ENCODE results near the gene CARD6. TPM values are rescaled to one million over a fixed set of nuclear protein-coding genes. Genes with fewer than 3 reads are reported as not detected.
A peak's percentile ranks its signal among the peaks of the same experiment; 100 is the strongest.

The CARD6 gene
- total and polyA plus RNA-seq, 2 of the 4 experiments (the other 2 are of a cell fraction): 1.8 to 4.3 TPM

- intact Hi-C loops (cut with micrococcal nuclease): no loop called here
- 0% methylated on average over 11 of the region's 70 CpGs; no CpG with 5 or more reads in 1 of the 2 experiments for WGBS, 2 experiments (ENCODE audit: extremely low coverage in 2 of 2, insufficient read length in 1 of 2)
Observed at GRCh38 chr5:40798012-40798800, 43.0 kb upstream of the CARD6 start, which contains the start of gene PRKAA1. TSS of gene PRKAA1 (minus strand) at chr5:40798374. CDS start at chr5:40798189, 185 bp downstream.

More at GRCh38 chr5:40798012-40798800, 43.0 kb upstream of the CARD6 start, which contains the start of gene PRKAA1:
- Histone ChIP-seq H3K56ac (ENCODE audit: extremely low read depth, insufficient read depth, low read length) (peak within 1 kb of the TSS; percentile 97), H3K4ac (ENCODE audit: low read depth, low read length) (peak within 1 kb of the TSS; percentile 96), H3K4me3 (ENCODE audit: insufficient read depth, low read depth, low read length) (peak within 1 kb of the TSS; percentile 98), H3K27me3 (ENCODE audit: control insufficient read depth, insufficient read depth, low read length) (no peaks in the 10 kb centered on the region), H3K18ac (ENCODE audit: low read depth, low read length) (peak within 1 kb of the TSS; percentile 95), H2AK9ac (replicated peaks; ENCODE audit: low read depth, low read length, poor library complexity) (peak within 1 kb of the TSS; percentile 90), H2AK5ac (ENCODE audit: low read depth, low read length) (peak within 1 kb of the TSS; percentile 80), H3K23ac (ENCODE audit: low read depth, low read length) (peak within 1 kb of the TSS; percentile 99), H3K36me3 (ENCODE audit: control insufficient read depth, insufficient read depth, low read length) (peaks cover 2% of the 10 kb centered on the region), H3K9me3 (ENCODE audit: control insufficient read depth, insufficient read depth, low read length) (no peaks in the 10 kb centered on the region), H2AFZ (replicated peaks; ENCODE audit: low read length, poor library complexity) (peak within 1 kb of the TSS; percentile 97), H3K4me2 (ENCODE audit: low read depth, low read length) (peak within 1 kb of the TSS; percentile 96), H3K9me1 (ENCODE audit: insufficient read depth, low read length) (peaks cover 3% of the 10 kb centered on the region; the same call in 1 of the 2 replicates), H4K20me1 (ENCODE audit: insufficient read depth, low read length) (peaks cover 40% of the 10 kb centered on the region), H3K27ac (ENCODE audit: insufficient read depth, low read length) (peak within 1 kb of the TSS; percentile 100), H4K5ac (ENCODE audit: low read depth, low read length) (peak within 1 kb of the TSS; percentile 89), H3K14ac (replicated peaks; ENCODE audit: low read depth, low read length) (peak within 1 kb of the TSS; percentile 98), H4K91ac (ENCODE audit: insufficient read depth, low read depth, low read length) (peak within 1 kb of the TSS; percentile 87), H2BK120ac (ENCODE audit: low read depth, low read length) (peak within 1 kb of the TSS; percentile 86), H3K9ac (ENCODE audit: low read depth, low read length) (peak within 1 kb of the TSS; percentile 100), H2BK20ac (ENCODE audit: low read depth, low read length) (peak within 1 kb of the TSS; percentile 92), H3K79me1 (ENCODE audit: low read depth in 1 of 2, low read length in 2 of 2) (peaks cover 0 to 30% of the 10 kb centered on the region in 2 experiments; a peak in 2 of 4 replicates), H2BK15ac (ENCODE audit: low read depth, low read length) (peak within 1 kb of the TSS; percentile 64; the same call in 1 of the 3 replicates), H4K8ac (ENCODE audit: low read depth in 2 of 2, low read length in 2 of 2) (peak within 1 kb of the TSS; percentile 66 to 97), H2BK5ac (ENCODE audit: low read depth, low read length, poor library complexity, severe bottlenecking) (peak within 1 kb of the TSS; percentile 93), H3K4me1 (ENCODE audit: control insufficient read depth, insufficient read depth, low read length) (peaks cover 2% of the 10 kb centered on the region; the same call in 1 of the 2 replicates)
- in situ Hi-C loops (cut with MboI; ENCODE audit: low sequenced_read_pairs) (no loop called here), dilution Hi-C loops (cut with HindIII; ENCODE audit: low sequenced_read_pairs, unreplicated experiment) (no loop called here)
- POLR2A ChIA-PET (ENCODE audit: unreplicated experiment): interaction anchor here (0.6 to 0.8 kb wide), 4 partner anchors 43 to 847 kb away, joined by 3 to 28 read pairs (median 6); partner anchors contain the start of gene CARD6
- ATAC-seq (ENCODE audit: low read depth): peak; percentile 93
- TF ChIP-seq RFX5 (IDR thresholded peaks at IDR 0.05; ENCODE audit: low read depth, low read length) (no peak), RAD21 (IDR thresholded peaks at IDR 0.05; ENCODE audit: low read length) (peak; percentile 46), NFE2L2 (IDR thresholded peaks at IDR 0.05; ENCODE audit: low read depth, low read length) (no peak; the same call in 1 of the 2 replicates), MAZ (IDR thresholded peaks at IDR 0.05; ENCODE audit: borderline replicate concordance, low read depth, low read length) (peak; percentile 70; the same call in 1 of the 2 replicates), POLR2A (IDR thresholded peaks at IDR 0.05; ENCODE audit: low read depth, low read length) (peak; percentile 74; the same call in 1 of the 2 replicates), BHLHE40 (IDR thresholded peaks at IDR 0.05; ENCODE audit: low read depth, low read length) (peak; percentile 18; the same call in 1 of the 2 replicates), SMC3 (IDR thresholded peaks at IDR 0.05; ENCODE audit: low read depth, low read length) (peak; percentile 28), MXI1 (IDR thresholded peaks at IDR 0.05; ENCODE audit: borderline replicate concordance, low read depth, low read length) (peak; percentile 53; the same call in 1 of the 2 replicates)
- TF ChIP-seq, protein P1, sequence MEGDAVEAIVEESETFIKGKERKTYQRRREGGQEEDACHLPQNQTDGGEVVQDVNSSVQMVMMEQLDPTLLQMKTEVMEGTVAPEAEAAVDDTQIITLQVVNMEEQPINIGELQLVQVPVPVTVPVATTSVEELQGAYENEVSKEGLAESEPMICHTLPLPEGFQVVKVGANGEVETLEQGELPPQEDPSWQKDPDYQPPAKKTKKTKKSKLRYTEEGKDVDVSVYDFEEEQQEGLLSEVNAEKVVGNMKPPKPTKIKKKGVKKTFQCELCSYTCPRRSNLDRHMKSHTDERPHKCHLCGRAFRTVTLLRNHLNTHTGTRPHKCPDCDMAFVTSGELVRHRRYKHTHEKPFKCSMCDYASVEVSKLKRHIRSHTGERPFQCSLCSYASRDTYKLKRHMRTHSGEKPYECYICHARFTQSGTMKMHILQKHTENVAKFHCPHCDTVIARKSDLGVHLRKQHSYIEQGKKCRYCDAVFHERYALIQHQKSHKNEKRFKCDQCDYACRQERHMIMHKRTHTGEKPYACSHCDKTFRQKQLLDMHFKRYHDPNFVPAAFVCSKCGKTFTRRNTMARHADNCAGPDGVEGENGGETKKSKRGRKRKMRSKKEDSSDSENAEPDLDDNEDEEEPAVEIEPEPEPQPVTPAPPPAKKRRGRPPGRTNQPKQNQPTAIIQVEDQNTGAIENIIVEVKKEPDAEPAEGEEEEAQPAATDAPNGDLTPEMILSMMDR (conservative IDR thresholded peaks at IDR 0.05; ENCODE audit: low read depth, low read length): peak; percentile 73
- DNase-seq: peak; percentile 83
- CTCF ChIA-PET: interaction anchor here (0.6 to 1.2 kb wide), 4 partner anchors 10 to 49 kb away, joined by 3 to 5 read pairs (median 3); no protein-coding TSS in a partner anchor
- TSS peak; percentile 95 for BruUV-seq (replicated peaks)

All from IMR-90 (cell line).